Measurements from ENCODE around the gene ATE1. TPM values are rescaled to one million over a fixed set of nuclear protein-coding genes. Genes with fewer than 3 reads are reported as not detected.
"Not testable (repeated sequence)": the region's sequence is repeated elsewhere in the genome, so short reads cannot be mapped to it uniquely, and the experiment has no call there.

ATE1 gene
- total RNA-seq, 2 experiments from 2014 or later, result 13.6 to 17.5 TPM

DNA sequence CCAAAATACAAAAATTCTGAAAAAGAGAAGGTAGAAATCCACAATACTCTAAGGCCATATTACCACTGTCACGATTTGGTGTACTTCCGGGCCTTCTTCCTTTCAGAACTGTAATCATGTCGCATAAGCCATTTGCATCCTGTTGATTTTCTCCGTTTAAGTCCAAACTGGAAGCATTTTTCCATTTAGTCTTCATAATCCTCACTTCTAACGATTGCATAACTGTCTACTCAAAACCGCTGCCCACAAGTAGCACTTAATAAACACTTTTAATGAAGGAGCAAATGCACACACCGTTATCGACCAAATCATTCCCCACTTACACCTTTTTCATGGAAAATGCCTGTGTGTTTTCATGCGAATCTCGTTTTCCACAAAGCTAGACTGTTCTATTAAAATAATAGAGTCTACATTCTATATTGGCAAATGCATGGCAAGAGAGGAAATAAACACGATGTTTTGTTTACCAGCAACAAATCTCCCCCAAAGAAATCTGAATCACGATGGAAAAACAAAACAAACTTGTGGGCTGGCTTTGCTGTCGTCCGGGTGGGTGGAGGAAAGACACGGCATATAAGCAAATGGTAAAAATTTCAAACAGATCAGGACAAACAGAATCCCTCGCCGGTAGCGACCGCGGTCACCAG lies 1.0 kb downstream of the ATE1 start:
- Mint-ChIP-seq H3K4me3 (peak overlapping the region; percentile 89), H3K9me3 (no peaks in the 10 kb centered on the region), H3K27me3 (ENCODE audit: low read depth) (no peaks in the 10 kb centered on the region), H3K4me1 (ENCODE audit: low read depth) (peaks cover 21% of the 10 kb centered on the region), H3K27ac (peak overlapping the region; percentile 90), H3K36me3 (ENCODE audit: low read depth) (peaks cover 21% of the 10 kb centered on the region)
- intact Hi-C loops (cut with micrococcal nuclease), result loop anchor here (5.0 to 10.0 kb wide), 3 partner anchors 172 to 1081 kb away; partner anchors contain the start of genes ACADSB, C10orf88 and IKZF5
- CTCF ChIA-PET, result no interaction called here
- no peak for DNase-seq

DNA sequence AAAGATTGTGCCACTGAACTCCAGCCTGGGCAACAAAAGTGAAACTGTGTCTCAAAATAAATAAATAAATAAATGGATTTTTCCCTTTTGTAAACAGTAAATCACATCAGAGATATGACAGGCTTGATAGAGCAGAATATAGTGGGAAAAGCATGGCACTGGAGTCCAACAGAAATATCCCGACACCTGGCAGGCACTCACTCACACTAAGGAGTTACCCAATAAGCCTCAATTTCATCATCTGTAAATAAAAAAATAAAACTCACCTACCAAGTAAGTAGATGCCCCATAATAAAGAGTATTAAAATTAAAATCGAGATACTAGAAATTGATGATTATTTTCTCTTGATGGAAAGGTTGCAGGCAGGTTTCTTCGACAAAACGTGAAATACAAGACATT lies 1.7 kb downstream of the ATE1 start:
- Mint-ChIP-seq H3K27me3 (ENCODE audit: low read depth) (no peaks in the 10 kb centered on the region), H3K27ac (no peak overlapping the region), H3K36me3 (ENCODE audit: low read depth) (peaks cover 21% of the 10 kb centered on the region), H3K4me1 (ENCODE audit: low read depth) (peaks cover 21% of the 10 kb centered on the region), H3K9me3 (no peaks in the 10 kb centered on the region), H3K4me3 (no peak overlapping the region)
- CTCF ChIA-PET, result interaction anchor here (0.6 kb wide), 1 partner anchor 15 kb away, joined by 5 read pairs; no protein-coding TSS in a partner anchor
- intact Hi-C loops (cut with micrococcal nuclease), result loop anchor here (5.0 to 10.0 kb wide), 3 partner anchors 171 to 1081 kb away; partner anchors contain the start of genes ACADSB, C10orf88 and IKZF5
- DNase-seq, result no peak

DNA sequence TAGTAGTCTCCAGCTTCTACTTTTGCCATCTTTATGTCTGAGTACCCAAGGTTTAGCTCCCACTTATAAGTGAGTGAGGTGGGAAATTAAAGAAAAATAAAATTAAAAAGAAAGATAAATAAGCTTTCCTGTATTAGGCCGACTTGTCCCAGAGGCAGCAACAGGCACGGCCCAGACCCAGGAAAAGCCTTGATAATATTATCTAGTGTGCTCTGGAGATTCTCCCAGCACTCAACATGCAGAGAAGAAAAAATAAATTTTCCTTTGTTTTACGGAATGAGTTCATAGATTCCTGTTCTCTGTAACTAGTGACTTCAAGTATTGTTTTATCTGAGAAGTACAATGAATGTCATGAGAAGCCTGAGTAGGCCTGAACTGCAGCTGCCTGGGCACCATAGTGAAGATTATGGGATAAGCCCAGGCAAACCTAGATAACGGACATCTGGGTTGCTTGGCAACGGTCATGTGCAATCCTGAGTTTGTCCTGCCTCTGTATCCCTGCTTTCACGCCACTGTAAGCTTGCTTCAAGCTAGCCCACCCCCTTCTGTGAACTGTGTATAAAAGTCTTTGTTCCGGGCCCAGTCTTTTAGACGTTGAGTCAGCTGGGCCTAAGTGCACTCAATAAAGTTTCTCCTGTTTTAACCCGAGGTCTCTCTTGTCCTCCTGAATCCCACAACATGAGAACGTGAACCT lies 6.4 kb downstream of the ATE1 start:
- DNase-seq, result no peak
- H3K36me3 Mint-ChIP-seq (ENCODE audit: low read depth), result peaks cover 24% of the 10 kb centered on the region
- no peak overlapping the region for H3K4me3 Mint-ChIP-seq
- no peaks in the 10 kb centered on the region for H3K27me3 Mint-ChIP-seq (ENCODE audit: low read depth)
- H3K9me3 Mint-ChIP-seq, result no peaks in the 10 kb centered on the region
- H3K4me1 Mint-ChIP-seq (ENCODE audit: low read depth), result peaks cover 11% of the 10 kb centered on the region
- intact Hi-C loops (cut with micrococcal nuclease), result loop anchor here (10.0 kb wide), 1 partner anchor 167 kb away; no protein-coding TSS in a partner anchor
- CTCF ChIA-PET, result no interaction called here
- no peak overlapping the region for H3K27ac Mint-ChIP-seq

- Mint-ChIP-seq H3K4me1 (ENCODE audit: low read depth) (peaks cover 8% of the 10 kb centered on the region), H3K27ac (no peak overlapping the region), H3K36me3 (ENCODE audit: low read depth) (peaks cover 23% of the 10 kb centered on the region), H3K9me3 (no peaks in the 10 kb centered on the region), H3K4me3 (no peak overlapping the region), H3K27me3 (ENCODE audit: low read depth) (no peaks in the 10 kb centered on the region)
- intact Hi-C loops (cut with micrococcal nuclease), result loop anchor here (10.0 kb wide), 1 partner anchor 165 kb away; no protein-coding TSS in a partner anchor
- CTCF ChIA-PET, result no interaction called here
- no peak for DNase-seq
Observed at GRCh38 chr10:121919666-121920065, 8.2 kb downstream of the ATE1 start.

DNA sequence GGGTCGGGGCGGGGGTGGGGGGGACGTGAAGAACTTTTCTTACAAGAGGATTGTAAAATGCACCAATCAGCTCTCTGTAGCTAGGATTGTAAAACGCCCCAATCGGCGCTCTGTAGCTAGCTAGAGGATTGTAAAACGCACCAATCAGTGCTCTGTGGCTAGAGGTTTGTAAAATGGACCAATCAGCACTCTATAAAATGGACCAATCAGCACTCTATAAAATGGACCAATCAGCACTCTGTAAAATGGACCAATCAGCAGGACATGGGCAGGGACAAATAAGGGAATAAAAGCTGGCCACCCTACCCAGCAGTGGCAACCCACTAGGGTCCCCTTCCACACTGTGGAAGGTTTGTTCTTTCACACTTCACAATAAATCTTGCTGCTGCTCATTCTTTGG lies 9.0 kb downstream of the ATE1 start:
- H3K27ac Mint-ChIP-seq; H3K27me3 Mint-ChIP-seq (ENCODE audit: low read depth); CTCF ChIA-PET; H3K4me1 Mint-ChIP-seq (ENCODE audit: low read depth); DNase-seq; H3K4me3 Mint-ChIP-seq; intact Hi-C loops (cut with micrococcal nuclease); H3K9me3 Mint-ChIP-seq: not testable (repeated sequence)
- H3K36me3 Mint-ChIP-seq (ENCODE audit: low read depth), result peaks cover 23% of the 10 kb centered on the region

GRCh38 chr10:121914661-121915060 lies 13.2 kb downstream of the ATE1 start:
- Mint-ChIP-seq H3K9me3 (no peaks in the 10 kb centered on the region), H3K27me3 (ENCODE audit: low read depth) (no peaks in the 10 kb centered on the region), H3K4me3 (no peak overlapping the region), H3K4me1 (ENCODE audit: low read depth) (peaks cover 13% of the 10 kb centered on the region), H3K36me3 (ENCODE audit: low read depth) (peaks cover 22% of the 10 kb centered on the region), H3K27ac (no peak overlapping the region)
- DNase-seq, result no peak
- intact Hi-C loops (cut with micrococcal nuclease), result no loop called here
- CTCF ChIA-PET, result interaction anchor here (0.6 to 1.6 kb wide), 2 partner anchors 61 to 100 kb away, joined by 4 to 5 read pairs; no protein-coding TSS in a partner anchor

- Mint-ChIP-seq H3K36me3 (ENCODE audit: low read depth) (peaks cover 13% of the 10 kb centered on the region), H3K27ac (no peak overlapping the region), H3K27me3 (ENCODE audit: low read depth) (no peaks in the 10 kb centered on the region), H3K9me3 (no peaks in the 10 kb centered on the region), H3K4me1 (ENCODE audit: low read depth) (peaks cover 5% of the 10 kb centered on the region), H3K4me3 (no peak overlapping the region)
- no peak for DNase-seq
- intact Hi-C loops (cut with micrococcal nuclease), result no loop called here
- CTCF ChIA-PET, result interaction anchor here (0.6 to 1.0 kb wide), 2 partner anchors 10 to 14 kb away, joined by 5 to 9 read pairs; no protein-coding TSS in a partner anchor
Observed at GRCh38 chr10:121911421-121911697, 16.5 kb downstream of the ATE1 start.

- no peaks in the 10 kb centered on the region for H3K27me3 Mint-ChIP-seq (ENCODE audit: low read depth)
- peaks cover 13% of the 10 kb centered on the region for H3K36me3 Mint-ChIP-seq (ENCODE audit: low read depth)
- intact Hi-C loops (cut with micrococcal nuclease), result no loop called here
- peaks cover 5% of the 10 kb centered on the region for H3K4me1 Mint-ChIP-seq (ENCODE audit: low read depth)
- H3K9me3 Mint-ChIP-seq, result no peaks in the 10 kb centered on the region
- no peak overlapping the region for H3K4me3 Mint-ChIP-seq
- CTCF ChIA-PET, result interaction anchor here (0.6 to 1.0 kb wide), 3 partner anchors 10 to 32 kb away, joined by 4 to 9 read pairs (median 5); no protein-coding TSS in a partner anchor
- peak overlapping the region; percentile 8 for H3K27ac Mint-ChIP-seq
- DNase-seq, result no peak
Observed at GRCh38 chr10:121910673-121911420, 17.0 kb downstream of the ATE1 start.

- no peak overlapping the region for H3K4me3 Mint-ChIP-seq
Observed at GRCh38 chr10:121904888-121905287, 22.9 kb downstream of the ATE1 start.

GRCh38 chr10:121900443-121901174 lies 27.2 kb downstream of the ATE1 start:
- peaks cover 4% of the 10 kb centered on the region for H3K4me1 Mint-ChIP-seq (ENCODE audit: low read depth)
- no peak for DNase-seq
- H3K27me3 Mint-ChIP-seq (ENCODE audit: low read depth), result no peaks in the 10 kb centered on the region
- H3K9me3 Mint-ChIP-seq, result no peaks in the 10 kb centered on the region
- CTCF ChIA-PET, result interaction anchor here (0.6 to 2.2 kb wide), 16 partner anchors 9 to 956 kb away, joined by 3 to 13 read pairs (median 4); no protein-coding TSS in a partner anchor
- intact Hi-C loops (cut with micrococcal nuclease), result loop anchor here (1.0 to 5.0 kb wide), 4 partner anchors 78 to 957 kb away; no protein-coding TSS in a partner anchor
- H3K36me3 Mint-ChIP-seq (ENCODE audit: low read depth), result peaks cover 16% of the 10 kb centered on the region
- H3K4me3 Mint-ChIP-seq, result no peak overlapping the region
- no peak overlapping the region for H3K27ac Mint-ChIP-seq

More at GRCh38 chr10:121904888-121905287, 22.9 kb downstream of the ATE1 start:
- intact Hi-C loops (cut with micrococcal nuclease), result loop anchor here (5.0 kb wide), 2 partner anchors 83 to 173 kb away; no protein-coding TSS in a partner anchor
- H3K36me3 Mint-ChIP-seq (ENCODE audit: low read depth), result peaks cover 12% of the 10 kb centered on the region
- peaks cover 4% of the 10 kb centered on the region for H3K4me1 Mint-ChIP-seq (ENCODE audit: low read depth)
- CTCF ChIA-PET, result no interaction called here
- no peaks in the 10 kb centered on the region for H3K27me3 Mint-ChIP-seq (ENCODE audit: low read depth)
- no peak overlapping the region for H3K27ac Mint-ChIP-seq
- DNase-seq, result no peak
- no peaks in the 10 kb centered on the region for H3K9me3 Mint-ChIP-seq

- Mint-ChIP-seq H3K4me1 (ENCODE audit: low read depth) (peaks cover 4% of the 10 kb centered on the region), H3K36me3 (ENCODE audit: low read depth) (peaks cover 16% of the 10 kb centered on the region), H3K27me3 (ENCODE audit: low read depth) (no peaks in the 10 kb centered on the region), H3K9me3 (no peaks in the 10 kb centered on the region), H3K27ac (no peak overlapping the region), H3K4me3 (no peak overlapping the region)
- CTCF ChIA-PET, result interaction anchor here (0.6 to 2.2 kb wide), 7 partner anchors 13 to 956 kb away, joined by 3 to 13 read pairs (median 3); no protein-coding TSS in a partner anchor
- intact Hi-C loops (cut with micrococcal nuclease), result loop anchor here (1.0 to 5.0 kb wide), 4 partner anchors 77 to 956 kb away; no protein-coding TSS in a partner anchor
- no peak for DNase-seq
Observed at GRCh38 chr10:121899727-121900126, 28.1 kb downstream of the ATE1 start.
